ENCODE measurements around the gene XKR7. TPM values are rescaled to one million over a fixed set of nuclear protein-coding genes. Genes with fewer than 3 reads are reported as not detected.

The XKR7 gene
- total RNA-seq, 1 donor, result under 0.01 TPM

DNA sequence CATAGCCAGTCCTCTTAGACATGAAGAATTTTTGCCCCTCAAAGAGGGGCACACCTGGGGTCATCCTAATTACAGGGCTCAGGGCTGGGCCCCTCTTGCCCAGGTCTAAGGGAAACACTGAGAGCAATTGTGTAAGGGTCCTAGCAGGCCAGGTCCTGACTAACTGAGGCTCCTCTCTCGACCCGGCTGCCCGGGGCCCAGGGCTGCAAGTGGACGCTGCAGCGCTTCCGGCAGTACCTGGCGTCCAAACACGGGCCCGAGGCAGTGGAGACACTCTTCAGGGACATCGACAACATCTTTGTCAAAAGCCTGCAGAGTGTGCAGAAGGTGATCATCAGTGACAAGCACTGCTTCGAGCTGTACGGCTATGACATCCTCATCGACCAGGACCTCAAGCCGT lies 33.5 kb upstream of the XKR7 start:
- Histone ChIP-seq H2AFZ (ENCODE audit: low read length) (no peak overlapping the region), H3K4me1 (ENCODE audit: insufficient read depth, low read length) (no peaks in the 10 kb centered on the region), H3K9me3 (ENCODE audit: low read depth, low read length) (no peaks in the 10 kb centered on the region), H3K27ac (ENCODE audit: low read depth, low read length) (no peak overlapping the region), H4K20me1 (ENCODE audit: insufficient read depth, low read length) (no peaks in the 10 kb centered on the region), H3K79me2 (ENCODE audit: insufficient read depth, low read length) (no peaks in the 10 kb centered on the region), H3K4me2 (ENCODE audit: insufficient read depth, low read length) (no peak overlapping the region), H3K36me3 (ENCODE audit: insufficient read depth, low read length) (no peaks in the 10 kb centered on the region), H3K27me3 (ENCODE audit: insufficient read depth, low read length) (peaks cover 3% of the 10 kb centered on the region), H3K4me3 (ENCODE audit: insufficient read depth, low read length) (no peak overlapping the region)
- TF ChIP-seq CTCF (IDR thresholded peaks at IDR 0.05; ENCODE audit: extremely low read depth, low read depth, low read length), result no peak
- DNase-seq (ENCODE audit: insufficient read length, low spot score, missing footprints), result no peak

- Histone ChIP-seq H3K27me3 (ENCODE audit: insufficient read depth, low read length) (peaks cover 1% of the 10 kb centered on the region), H2AFZ (ENCODE audit: low read length) (no peak overlapping the region), H3K4me1 (ENCODE audit: insufficient read depth, low read length) (no peaks in the 10 kb centered on the region), H4K20me1 (ENCODE audit: insufficient read depth, low read length) (no peaks in the 10 kb centered on the region), H3K27ac (ENCODE audit: low read depth, low read length) (no peak overlapping the region), H3K36me3 (ENCODE audit: insufficient read depth, low read length) (no peaks in the 10 kb centered on the region), H3K4me3 (ENCODE audit: insufficient read depth, low read length) (no peak overlapping the region), H3K9me3 (ENCODE audit: low read depth, low read length) (no peaks in the 10 kb centered on the region), H3K4me2 (ENCODE audit: insufficient read depth, low read length) (no peak overlapping the region), H3K79me2 (ENCODE audit: insufficient read depth, low read length) (no peaks in the 10 kb centered on the region)
- TF ChIP-seq CTCF (IDR thresholded peaks at IDR 0.05; ENCODE audit: extremely low read depth, low read depth, low read length), result no peak
- no peak for DNase-seq (ENCODE audit: insufficient read length, low spot score, missing footprints)
Observed at GRCh38 chr20:31934968-31935764, 32.8 kb upstream of the XKR7 start.

DNA sequence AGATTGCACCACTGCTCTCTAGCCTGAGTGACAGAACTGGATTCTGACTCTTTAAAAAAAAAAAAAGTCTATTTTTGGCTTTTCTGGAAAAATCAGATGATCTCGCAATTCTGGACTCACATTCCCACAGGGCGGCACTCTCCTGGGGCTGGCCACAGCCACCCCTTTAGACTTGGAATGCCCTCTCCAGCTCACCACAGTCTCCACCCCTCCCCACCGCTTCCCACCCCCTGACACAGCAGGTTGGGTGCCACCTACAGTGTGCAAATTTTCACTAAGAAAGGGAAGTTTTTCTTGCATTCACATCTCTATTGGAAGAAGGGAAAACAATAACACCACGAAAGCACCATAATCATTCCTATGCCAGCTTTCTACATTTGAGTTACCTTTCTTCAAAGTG lies 31.5 kb upstream of the XKR7 start:
- Histone ChIP-seq H3K9me3 (ENCODE audit: low read depth, low read length) (no peaks in the 10 kb centered on the region), H3K79me2 (ENCODE audit: insufficient read depth, low read length) (no peaks in the 10 kb centered on the region), H3K4me3 (ENCODE audit: insufficient read depth, low read length) (no peak overlapping the region), H2AFZ (ENCODE audit: low read length) (no peak overlapping the region), H3K36me3 (ENCODE audit: insufficient read depth, low read length) (no peaks in the 10 kb centered on the region), H3K27ac (ENCODE audit: low read depth, low read length) (no peak overlapping the region), H3K4me1 (ENCODE audit: insufficient read depth, low read length) (no peaks in the 10 kb centered on the region), H3K4me2 (ENCODE audit: insufficient read depth, low read length) (no peak overlapping the region), H4K20me1 (ENCODE audit: insufficient read depth, low read length) (no peaks in the 10 kb centered on the region), H3K27me3 (ENCODE audit: insufficient read depth, low read length) (no peaks in the 10 kb centered on the region)
- DNase-seq (ENCODE audit: insufficient read length, low spot score, missing footprints), result no peak
- TF ChIP-seq CTCF (IDR thresholded peaks at IDR 0.05; ENCODE audit: extremely low read depth, low read depth, low read length), result no peak

GRCh38 chr20:31937820-31938219 lies 30.1 kb upstream of the XKR7 start:
- Histone ChIP-seq H3K4me2 (ENCODE audit: insufficient read depth, low read length) (no peak overlapping the region), H3K27ac (ENCODE audit: low read depth, low read length) (no peak overlapping the region), H3K4me3 (ENCODE audit: insufficient read depth, low read length) (no peak overlapping the region), H3K9me3 (ENCODE audit: low read depth, low read length) (no peaks in the 10 kb centered on the region), H3K36me3 (ENCODE audit: insufficient read depth, low read length) (no peaks in the 10 kb centered on the region), H3K27me3 (ENCODE audit: insufficient read depth, low read length) (no peaks in the 10 kb centered on the region), H3K4me1 (ENCODE audit: insufficient read depth, low read length) (no peaks in the 10 kb centered on the region), H2AFZ (ENCODE audit: low read length) (no peak overlapping the region), H4K20me1 (ENCODE audit: insufficient read depth, low read length) (no peaks in the 10 kb centered on the region), H3K79me2 (ENCODE audit: insufficient read depth, low read length) (no peaks in the 10 kb centered on the region)
- TF ChIP-seq CTCF (IDR thresholded peaks at IDR 0.05; ENCODE audit: extremely low read depth, low read depth, low read length), result no peak
- DNase-seq (ENCODE audit: insufficient read length, low spot score, missing footprints), result no peak

Data from osteoblast (primary cell).